Activated CD8-positive, alpha-beta memory T cell treated with anti-CD3 and anti-CD28 coated beads, Interleukin-2, amount 50 U/mL, for 4 hours (primary cell): Measurements from ENCODE around the gene EML6.

Experiments used
- DNase-seq: peaks from one replicate; pipeline ENCODE4 v3.0.0-alpha.2; 2020

Gene EML6

GRCh38 chr2:55010915-55011314, 287.5 kb downstream of the EML6 start:
- no peak for DNase-seq

GRCh38 chr2:55011831-55012671, 288.6 kb downstream of the EML6 start:
- DNase-seq = no peak

- DNase-seq = no peak
Observed at GRCh38 chr2:55012672-55013484, 289.4 kb downstream of the EML6 start.

GRCh38 chr2:55013936-55014335, 290.5 kb downstream of the EML6 start:
- no peak for DNase-seq

- peak; percentile 37 for DNase-seq
Observed at GRCh38 chr2:55014962-55015939, 291.8 kb downstream of the EML6 start.

- no peak for DNase-seq
Observed at GRCh38 chr2:55017428-55017827, 294.0 kb downstream of the EML6 start.

- DNase-seq = no peak
Observed at GRCh38 chr2:55017880-55018279, 294.4 kb downstream of the EML6 start.

- DNase-seq = no peak
Observed at GRCh38 chr2:55018619-55019018, 295.2 kb downstream of the EML6 start.

GRCh38 chr2:55019526-55020258, 296.2 kb downstream of the EML6 start:
- no peak for DNase-seq
